ENCODE results near the gene BLOC1S1. TPM values are rescaled to one million over a fixed set of nuclear protein-coding genes. Genes with fewer than 3 reads are reported as not detected.

Gene BLOC1S1
- total and polyA plus RNA-seq, 10 of the 15 experiments (the other 5 are each of a cell fraction or from before 2014, with no cell fraction given) = 126 to 285 (median 166) TPM

- TF ChIP-seq CTCF (IDR thresholded peaks at IDR 0.05 in 2 of 3, conservative IDR thresholded peaks at IDR 0.05 in 1 of 3; ENCODE audit: control insufficient read depth in 2 of 3, extremely low read depth in 1 of 3, insufficient read depth in 1 of 3, low read depth in 3 of 3, low read length in 3 of 3) (peak; percentile 79 to 87 (median 85)), PKNOX1 (IDR thresholded peaks at IDR 0.05) (peak; percentile 53; the same call in 1 of the 2 replicates), SMAD5 (IDR thresholded peaks at IDR 0.05; ENCODE audit: low read depth) (0 out of 2 replicates have a peak, but pooled peaks have one; percentile 27), ELK1 (IDR thresholded peaks at IDR 0.05; ENCODE audit: low read depth, low read length) (no peak)
These were observed 8.5 kb downstream of the BLOC1S1 start (continued) for GRCh38 chr12:55724226-55724939.

GRCh38 chr12:55724940-55725309 is 9.1 kb downstream of the BLOC1S1 start:
- ChIA-PET POLR2A (interaction anchor here (1.1 to 2.3 kb wide), 2 partner anchors 11 to 13 kb away, joined by 3 to 9 read pairs; no protein-coding TSS in a partner anchor), RAD21 (ENCODE audit: unreplicated experiment) (interaction anchor here (0.9 to 11.0 kb wide), 7 partner anchors 9 to 316 kb away, joined by 3 to 113 read pairs (median 4); partner anchors contain the start of genes BLOC1S1 and DNAJC14), CTCF (interaction anchor here (0.8 to 11.4 kb wide), 14 partner anchors 9 to 271 kb away, joined by 3 to 205 read pairs (median 4); partner anchors contain the start of genes BLOC1S1, DNAJC14, ORMDL2 and SARNP), SMC1A (ENCODE audit: uncharacterized antibody, unreplicated experiment) (interaction anchor here (0.5 to 2.1 kb wide), 6 partner anchors 9 to 244 kb away, joined by 3 to 44 read pairs (median 4); partner anchors contain the start of gene BLOC1S1)
- no TSS peak for BruUV-seq (replicated peaks)
- intact Hi-C loops (cut with micrococcal nuclease; ENCODE audit: unreplicated experiment) (no loop called here), in situ Hi-C loops (cut with MboI) (no loop called here)
- FAIRE-seq (no peak), DNase-seq (ENCODE audit: low read depth, low spot score) (no peak), ATAC-seq (no peak)
- no peak overlapping the region for H3K4me3 ChIP-seq
- H3K27me3 ChIP-seq (replicated peaks in 1 of 2; ENCODE audit: control insufficient read depth in 2 of 2, insufficient read depth in 2 of 2, low read length in 1 of 2) = no peaks in the 10 kb centered on the region
- H3K4me2 ChIP-seq (ENCODE audit: control insufficient read depth, insufficient read depth) = no peak overlapping the region
- H3K4me1 ChIP-seq (ENCODE audit: control insufficient read depth, insufficient read depth, low read length) = peaks cover 10% of the 10 kb centered on the region
- no peak overlapping the region for H2AFZ ChIP-seq (ENCODE audit: control insufficient read depth, low read depth, low read length)
- peaks cover 11% of the 10 kb centered on the region for H3K79me2 ChIP-seq (ENCODE audit: control insufficient read depth, insufficient read depth, low read length)
- WGBS (ENCODE audit: insufficient coverage, insufficient replicate concordance, low lambda C conversion rate, missing lambda C conversion rate) = 24% methylated on average over 3 of the region's 3 CpGs
- no peak overlapping the region for H3K27ac ChIP-seq (ENCODE audit: control insufficient read depth, insufficient read depth)
- no peaks in the 10 kb centered on the region for H3K9me3 ChIP-seq (replicated peaks; ENCODE audit: control insufficient read depth, insufficient read depth, low read length)
- no peaks in the 10 kb centered on the region for H4K20me1 ChIP-seq (ENCODE audit: control insufficient read depth, insufficient read depth)
- H3K36me3 ChIP-seq (ENCODE audit: control insufficient read depth in 2 of 2, insufficient read depth in 2 of 2, low read length in 1 of 2) = peaks cover 5 to 7% of the 10 kb centered on the region in 2 experiments; a peak in 3 of 4 replicates
- H3K9ac ChIP-seq (ENCODE audit: control insufficient read depth, insufficient read depth, low read length) = no peak overlapping the region
- TF ChIP-seq KDM1A (IDR thresholded peaks at IDR 0.05; ENCODE audit: borderline replicate concordance) = no peak
- no peak for TF ChIP-seq CEBPZ (IDR thresholded peaks at IDR 0.05; ENCODE audit: low read depth, low read length)
- no peak for TF ChIP-seq FOXM1 (IDR thresholded peaks at IDR 0.05; ENCODE audit: low read depth, low read length)
- TF ChIP-seq ZNF687 (IDR thresholded peaks at IDR 0.05) = no peak

Data from GM12878 (cell line).